NB4 (cell line): ENCODE measurements around the gene MYO6.

Source experiments
- MYC ChIP-seq: IDR thresholded peaks from 2 replicates; pipeline ENCODE4 v1.6.1; 2011; ENCODE audit warnings: low read depth, low read length
- POLR2A ChIP-seq: IDR thresholded peaks from 2 replicates; pipeline ENCODE4 v1.6.1; 2011; ENCODE audit warnings: mild to moderate bottlenecking; ENCODE audit not compliant: insufficient read length; ENCODE audit errors: extremely low read depth
- TF ChIP-seq, protein P1 (sequence below): IDR thresholded peaks from one replicate; pipeline ENCODE4 v1.5.1; 2012; ENCODE audit warnings: low read depth, low read length

DNA sequence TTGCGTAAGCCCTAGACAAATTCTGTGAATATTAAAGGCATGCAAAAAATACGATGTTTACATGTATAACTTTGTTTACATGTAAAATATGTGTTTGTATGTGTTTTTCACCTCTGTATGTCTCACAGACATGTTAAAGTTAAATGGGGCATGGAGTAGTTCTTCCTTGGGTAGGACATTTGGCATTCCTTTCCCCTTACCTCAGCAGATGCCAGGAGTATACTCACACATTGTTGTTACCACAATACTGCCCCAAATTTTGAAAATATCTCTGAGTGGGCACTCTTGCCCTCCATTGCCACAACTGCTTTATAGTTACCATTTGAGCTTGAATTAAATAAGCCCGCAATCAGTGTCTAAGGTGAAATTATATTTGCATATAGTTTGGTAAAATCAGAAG is 147.5 kb downstream of the MYO6 start:
- TF ChIP-seq, protein P1, sequence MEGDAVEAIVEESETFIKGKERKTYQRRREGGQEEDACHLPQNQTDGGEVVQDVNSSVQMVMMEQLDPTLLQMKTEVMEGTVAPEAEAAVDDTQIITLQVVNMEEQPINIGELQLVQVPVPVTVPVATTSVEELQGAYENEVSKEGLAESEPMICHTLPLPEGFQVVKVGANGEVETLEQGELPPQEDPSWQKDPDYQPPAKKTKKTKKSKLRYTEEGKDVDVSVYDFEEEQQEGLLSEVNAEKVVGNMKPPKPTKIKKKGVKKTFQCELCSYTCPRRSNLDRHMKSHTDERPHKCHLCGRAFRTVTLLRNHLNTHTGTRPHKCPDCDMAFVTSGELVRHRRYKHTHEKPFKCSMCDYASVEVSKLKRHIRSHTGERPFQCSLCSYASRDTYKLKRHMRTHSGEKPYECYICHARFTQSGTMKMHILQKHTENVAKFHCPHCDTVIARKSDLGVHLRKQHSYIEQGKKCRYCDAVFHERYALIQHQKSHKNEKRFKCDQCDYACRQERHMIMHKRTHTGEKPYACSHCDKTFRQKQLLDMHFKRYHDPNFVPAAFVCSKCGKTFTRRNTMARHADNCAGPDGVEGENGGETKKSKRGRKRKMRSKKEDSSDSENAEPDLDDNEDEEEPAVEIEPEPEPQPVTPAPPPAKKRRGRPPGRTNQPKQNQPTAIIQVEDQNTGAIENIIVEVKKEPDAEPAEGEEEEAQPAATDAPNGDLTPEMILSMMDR = no peak
- no peak for TF ChIP-seq MYC
- TF ChIP-seq POLR2A = no peak
